CD4-positive, alpha-beta T cell (primary cell): Measurements from ENCODE around the gene XRCC4. TPM values are rescaled to one million over a fixed set of nuclear protein-coding genes. Genes with fewer than 3 reads are reported as not detected.

Source experiments
- ATAC-seq: fragments of 200-7000 bp; cut with Tn5 transposase; one replicate; pipeline ENCODE4 v1.10.0; 2022; ENCODE audit warnings: mild to moderate bottlenecking; ENCODE audit not compliant: poor library complexity
- CTCF ChIA-PET: fragments of 350-600 bp; sonication (Branson Sonifier 250); formaldehyde crosslinking; loops from one replicate; lab custom pipeline; 2021; ENCODE audit warnings: antibody characterized with exemption, inconsistent platforms; lab: Charles Lee
- POLR2A ChIA-PET: fragments of 350-600 bp; sonication (Branson Sonifier 250); formaldehyde crosslinking; loops from one replicate; lab custom pipeline; 2021; ENCODE audit warnings: antibody characterized with exemption, inconsistent platforms; lab: Charles Lee
- DNase-seq, 14 experiments: peaks; one replicate each; pipeline ENCODE4 v3.0.0-alpha.2; 2013 to 2020; ENCODE audit warnings: mixed read lengths in 2 of 14
- H3K27ac ChIP-seq, 2 donors: one replicate each; pipeline versions ENCODE4 v1.5.1 to v1.7.0; 2013; ENCODE audit warnings: low read length in 2 of 2, low read depth in 1 of 2, mild to moderate bottlenecking in 1 of 2
- H3K27me3 ChIP-seq, 2 experiments: 1 replicate in 1 of 2; 2 replicates in 1 of 2; pipeline versions ENCODE4 v1.6.1 to v1.7.0; 2013; ENCODE audit warnings: low read length in 2 of 2, control low read depth in 1 of 2, mild to moderate bottlenecking in 1 of 2, moderate library complexity in 1 of 2; ENCODE audit not compliant: insufficient read depth in 2 of 2, control insufficient read depth in 1 of 2
- H3K36me3 ChIP-seq: one replicate; pipeline ENCODE4 v1.6.1; 2013; ENCODE audit warnings: low read length, control low read depth; ENCODE audit not compliant: insufficient read depth
- H3K4me1 ChIP-seq: one replicate; pipeline ENCODE4 v1.6.1; 2013; ENCODE audit warnings: low read length, control low read depth; ENCODE audit not compliant: insufficient read depth
- H3K4me3 ChIP-seq: one replicate; pipeline ENCODE4 v1.5.1; 2013; ENCODE audit warnings: mild to moderate bottlenecking, low read length, moderate library complexity
- H3K9me3 ChIP-seq, 2 experiments: 1 replicate in 1 of 2; 2 replicates in 1 of 2; pipeline versions ENCODE4 v1.6.1 to v1.7.0; 2013; ENCODE audit warnings: low read length in 2 of 2, mild to moderate bottlenecking in 2 of 2, control low read depth in 1 of 2, moderate library complexity in 1 of 2; ENCODE audit not compliant: control insufficient read depth in 1 of 2, insufficient read depth in 1 of 2
- H3K27ac Mint-ChIP-seq: one replicate; pipeline ENCODE4 v1.8.0; 2020; ENCODE audit warnings: mixed read lengths
- H3K27me3 Mint-ChIP-seq: one replicate; pipeline ENCODE4 v1.8.0; 2021; ENCODE audit warnings: mixed read lengths
- H3K36me3 Mint-ChIP-seq: one replicate; pipeline ENCODE4 v1.8.0; 2021; ENCODE audit warnings: low read depth, mixed read lengths
- H3K4me1 Mint-ChIP-seq: one replicate; pipeline ENCODE4 v1.8.0; 2021; ENCODE audit warnings: low read depth, mixed read lengths
- H3K4me3 Mint-ChIP-seq: one replicate; pipeline ENCODE4 v1.8.0; 2020; ENCODE audit warnings: mild to moderate bottlenecking, mixed read lengths
- H3K9me3 Mint-ChIP-seq: one replicate; pipeline ENCODE4 v1.8.0; 2020; ENCODE audit warnings: mixed read lengths
- intact Hi-C, 2 experiments: fragments of 100-400 bp; cut with DNase I in 1 of 2; cut with micrococcal nuclease in 1 of 2; formaldehyde crosslinking; loops; one replicate each; pipeline versions ENCODE4 v1.15.1 to v1.9.0; 2023 to 2025; cut with DNase I, micrococcal nuclease
- total RNA-seq, 174 experiments: library from RNA in 2 of 174; stranded (reverse) in 2 of 174; gene quantifications; one replicate each; pipeline ENCODE4 v1.2.3 and lab custom pipeline; 2021 to 2026
- TF ChIP-seq, protein P1 (sequence below): fragments of 200-600 bp; IDR thresholded peaks from one replicate; pipeline ENCODE4 v1.8.0; 2022; ENCODE audit warnings: antibody characterized with exemption, mild to moderate bottlenecking

Gene XRCC4
- total RNA-seq, 2 experiments from 2014 or later = 1.8 TPM

DNA sequence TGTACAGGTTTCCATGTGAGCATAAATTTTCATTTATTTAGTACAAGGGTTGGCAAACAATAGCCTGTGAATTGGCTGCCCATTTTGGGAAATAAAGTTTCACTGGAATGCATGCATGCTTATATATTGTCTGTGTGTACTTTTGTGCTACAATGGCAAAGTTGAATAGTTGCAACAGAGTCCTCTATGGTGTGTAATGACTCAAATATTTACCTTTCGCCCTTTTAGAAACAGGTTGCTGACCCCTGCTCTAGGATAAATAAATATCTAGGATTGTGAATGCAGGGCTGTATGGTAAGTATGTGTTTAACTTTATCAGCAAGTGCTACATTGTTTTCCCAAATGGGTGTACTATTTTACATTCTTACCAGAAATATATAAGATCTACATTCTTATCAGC lies 47.2 kb downstream of the XRCC4 start:
- Mint-ChIP-seq H3K36me3 (peaks cover 36% of the 10 kb centered on the region), H3K4me1 (no peaks in the 10 kb centered on the region), H3K4me3 (no peak overlapping the region), H3K27me3 (no peaks in the 10 kb centered on the region), H3K27ac (no peak overlapping the region), H3K9me3 (peaks cover 2% of the 10 kb centered on the region)
- no peak for DNase-seq
- H3K4me3 ChIP-seq = no peak overlapping the region
- no peaks in the 10 kb centered on the region for H3K27me3 ChIP-seq
- no peaks in the 10 kb centered on the region for H3K4me1 ChIP-seq
- TF ChIP-seq, protein P1, sequence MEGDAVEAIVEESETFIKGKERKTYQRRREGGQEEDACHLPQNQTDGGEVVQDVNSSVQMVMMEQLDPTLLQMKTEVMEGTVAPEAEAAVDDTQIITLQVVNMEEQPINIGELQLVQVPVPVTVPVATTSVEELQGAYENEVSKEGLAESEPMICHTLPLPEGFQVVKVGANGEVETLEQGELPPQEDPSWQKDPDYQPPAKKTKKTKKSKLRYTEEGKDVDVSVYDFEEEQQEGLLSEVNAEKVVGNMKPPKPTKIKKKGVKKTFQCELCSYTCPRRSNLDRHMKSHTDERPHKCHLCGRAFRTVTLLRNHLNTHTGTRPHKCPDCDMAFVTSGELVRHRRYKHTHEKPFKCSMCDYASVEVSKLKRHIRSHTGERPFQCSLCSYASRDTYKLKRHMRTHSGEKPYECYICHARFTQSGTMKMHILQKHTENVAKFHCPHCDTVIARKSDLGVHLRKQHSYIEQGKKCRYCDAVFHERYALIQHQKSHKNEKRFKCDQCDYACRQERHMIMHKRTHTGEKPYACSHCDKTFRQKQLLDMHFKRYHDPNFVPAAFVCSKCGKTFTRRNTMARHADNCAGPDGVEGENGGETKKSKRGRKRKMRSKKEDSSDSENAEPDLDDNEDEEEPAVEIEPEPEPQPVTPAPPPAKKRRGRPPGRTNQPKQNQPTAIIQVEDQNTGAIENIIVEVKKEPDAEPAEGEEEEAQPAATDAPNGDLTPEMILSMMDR = no peak
- no peak for ATAC-seq
- H3K9me3 ChIP-seq = no peaks in the 10 kb centered on the region
- POLR2A ChIA-PET = no interaction called here
- CTCF ChIA-PET = no interaction called here
- H3K27ac ChIP-seq = no peak overlapping the region
- H3K36me3 ChIP-seq = no peaks in the 10 kb centered on the region
- intact Hi-C loops = no loop called here

DNA sequence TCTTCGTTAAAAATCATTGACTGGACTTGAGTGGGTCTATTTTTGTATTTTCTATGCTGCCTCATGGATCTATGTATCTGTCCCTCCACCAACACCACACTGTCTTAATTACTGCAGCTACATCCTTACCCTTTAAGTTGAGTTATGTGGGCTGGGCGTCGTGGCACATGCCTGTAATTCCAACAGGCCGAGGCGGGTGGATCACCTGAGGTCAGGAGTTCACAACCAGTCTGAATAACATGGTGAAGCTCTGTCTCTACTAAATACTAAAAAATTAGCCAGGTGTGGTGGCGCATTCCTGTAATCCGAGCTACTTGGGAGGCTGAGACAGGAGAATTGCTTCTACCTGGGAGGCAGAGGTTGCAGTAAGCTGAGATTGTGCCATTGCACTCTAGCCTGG lies 48.2 kb downstream of the XRCC4 start:
- CTCF ChIA-PET = no interaction called here
- POLR2A ChIA-PET = interaction anchor here (0.6 kb wide), 1 partner anchor 197 kb away, joined by 3 read pairs; no protein-coding TSS in a partner anchor
- Histone ChIP-seq H3K4me1 (no peaks in the 10 kb centered on the region), H3K9me3 (no peaks in the 10 kb centered on the region), H3K4me3 (no peak overlapping the region), H3K27me3 (no peaks in the 10 kb centered on the region), H3K27ac (no peak overlapping the region), H3K36me3 (no peaks in the 10 kb centered on the region)
- Mint-ChIP-seq H3K9me3 (peaks cover 2% of the 10 kb centered on the region), H3K4me3 (no peak overlapping the region), H3K27ac (no peak overlapping the region), H3K36me3 (peaks cover 42% of the 10 kb centered on the region), H3K4me1 (no peaks in the 10 kb centered on the region), H3K27me3 (no peaks in the 10 kb centered on the region)
- no peak for ATAC-seq
- TF ChIP-seq, protein P1 = no peak
- DNase-seq = no peak
- intact Hi-C loops = no loop called here

DNA sequence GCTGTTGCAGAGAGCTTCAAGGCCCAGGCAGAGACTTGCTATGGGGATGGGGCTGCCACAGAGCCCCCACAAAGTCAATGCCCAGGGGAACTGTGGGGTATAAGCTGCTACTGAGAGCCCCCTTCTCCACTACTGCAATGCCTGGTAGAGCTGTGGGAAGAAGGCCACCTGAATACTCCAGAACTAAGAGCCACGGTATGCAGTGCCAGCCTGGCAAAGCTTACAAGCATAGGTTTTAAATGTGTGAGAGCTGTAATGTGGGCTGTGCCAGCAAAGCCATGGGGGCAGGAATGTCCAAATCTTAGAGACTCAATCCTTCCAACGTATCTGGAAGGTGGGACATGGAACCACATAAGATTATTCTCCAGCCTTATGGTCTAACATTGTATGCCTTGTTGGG lies 49.2 kb downstream of the XRCC4 start:
- Mint-ChIP-seq H3K27ac (no peak overlapping the region), H3K4me3 (no peak overlapping the region), H3K4me1 (no peaks in the 10 kb centered on the region), H3K9me3 (peaks cover 7% of the 10 kb centered on the region), H3K27me3 (no peaks in the 10 kb centered on the region), H3K36me3 (peaks cover 47% of the 10 kb centered on the region)
- no peaks in the 10 kb centered on the region for H3K27me3 ChIP-seq
- DNase-seq = no peak
- H3K27ac ChIP-seq = no peak overlapping the region
- ChIA-PET CTCF (interaction anchor here (0.6 kb wide), 1 partner anchor 132 kb away, joined by 6 read pairs; no protein-coding TSS in a partner anchor), POLR2A (no interaction called here)
- H3K36me3 ChIP-seq = no peaks in the 10 kb centered on the region
- no peak overlapping the region for H3K4me3 ChIP-seq
- H3K9me3 ChIP-seq = no peaks in the 10 kb centered on the region
- TF ChIP-seq, protein P1 = no peak
- intact Hi-C loops = no loop called here
- ATAC-seq = no peak
- no peaks in the 10 kb centered on the region for H3K4me1 ChIP-seq
